M059J (cell line): Measurements from ENCODE around the gene PHLDA3. TPM values are rescaled to one million over a fixed set of nuclear protein-coding genes. Genes with fewer than 3 reads are reported as not detected.
"Not testable (repeated sequence)": the region's sequence is repeated elsewhere in the genome, so short reads cannot be mapped to it uniquely, and the experiment has no call there.

Experiments used
- DNase-seq: peaks from one replicate; pipeline ENCODE4 v3.0.0-alpha.2; 2012; ENCODE audit warnings: low read depth
- total RNA-seq: library from RNA; depleted of rRNA; stranded (reverse); fragments of >200 nt; shearing (Covaris generic); gene quantifications from 2 replicates; pipeline ENCODE4 v1.2.3, GENCODE V29; 2014

The PHLDA3 gene
- total RNA-seq, 1 experiment from 2014 or later, result 7.6 TPM

- DNase-seq, result no peak
Observed at GRCh38 chr1:201486187-201486586, 17.2 kb upstream of the PHLDA3 start.

GRCh38 chr1:201485184-201485774 lies 16.3 kb upstream of the PHLDA3 start:
- no peak for DNase-seq

GRCh38 chr1:201483373-201483949 lies 14.5 kb upstream of the PHLDA3 start:
- no peak for DNase-seq

- no peak for DNase-seq
Observed at GRCh38 chr1:201482755-201483154, 13.8 kb upstream of the PHLDA3 start.

GRCh38 chr1:201481761-201482493 lies 12.9 kb upstream of the PHLDA3 start:
- DNase-seq, result peak; percentile 79

- DNase-seq, result no peak
Observed at GRCh38 chr1:201481004-201481380, 12.0 kb upstream of the PHLDA3 start.

- no peak for DNase-seq
Observed at GRCh38 chr1:201480231-201481003, 11.4 kb upstream of the PHLDA3 start.

DNA sequence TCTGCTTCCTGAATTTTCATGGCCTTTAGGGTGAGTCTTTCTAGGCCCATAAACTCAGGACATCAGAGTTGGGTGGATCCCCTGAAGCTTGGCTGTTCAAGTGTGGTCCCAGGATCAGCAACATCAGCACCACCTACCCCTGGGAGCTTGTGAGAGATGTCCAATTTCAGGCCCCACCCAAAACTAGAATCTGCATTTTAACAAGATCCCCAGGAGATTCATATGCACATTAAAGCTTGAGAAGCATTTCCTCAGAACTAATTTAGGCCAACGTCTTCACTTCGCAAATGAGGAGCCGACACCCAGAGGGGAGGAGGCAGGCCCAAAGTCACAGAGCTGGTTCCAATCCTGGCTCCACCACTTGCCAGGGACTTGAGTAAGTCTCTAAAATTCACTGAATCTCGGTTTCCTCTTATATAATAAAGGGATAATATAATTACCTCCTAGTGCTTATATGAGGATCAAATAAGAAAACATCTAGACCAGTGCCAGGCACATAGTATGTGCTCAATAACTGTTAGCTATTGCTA lies 10.3 kb upstream of the PHLDA3 start:
- DNase-seq, result no peak

- DNase-seq, result not testable (repeated sequence)
Observed at GRCh38 chr1:201478666-201479065, 9.7 kb upstream of the PHLDA3 start.

- DNase-seq, result peak; percentile 52
Observed at GRCh38 chr1:201476670-201477344, 7.8 kb upstream of the PHLDA3 start.

DNA sequence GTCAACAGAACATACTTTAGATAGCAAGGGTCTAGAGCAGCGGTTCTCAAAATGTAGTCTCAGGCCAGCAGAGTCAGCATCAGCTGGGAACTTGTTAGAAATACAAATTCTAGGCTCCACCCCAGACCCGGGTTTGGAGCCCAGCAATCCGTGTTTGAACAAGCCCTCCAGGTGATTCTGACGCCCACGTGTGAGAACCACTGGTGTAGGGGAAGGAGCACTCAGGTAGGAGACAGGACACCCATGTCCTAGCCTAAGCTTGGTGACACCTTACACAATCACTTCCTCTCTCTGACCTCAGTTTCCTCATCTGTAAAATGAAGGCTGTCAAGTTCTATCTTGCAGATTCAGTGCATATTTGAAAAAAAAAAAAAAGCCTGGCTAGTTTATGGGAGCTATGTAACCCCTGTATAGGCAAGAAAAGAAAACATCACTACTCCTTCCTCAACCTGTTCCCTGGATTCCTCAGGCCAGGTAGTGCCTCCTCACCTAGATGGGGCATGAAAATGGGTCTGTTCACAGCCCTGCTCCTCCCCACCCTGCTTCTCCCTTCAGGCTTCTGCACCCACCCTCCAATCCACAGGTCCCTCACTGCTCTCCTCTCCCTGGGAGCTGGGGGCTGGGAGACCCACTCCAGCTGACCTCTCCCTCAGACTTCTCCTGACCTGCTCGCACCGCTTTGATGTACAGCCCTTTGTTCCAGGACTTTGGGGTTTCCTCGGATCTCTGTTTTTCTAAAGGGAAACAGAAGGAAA lies 7.1 kb upstream of the PHLDA3 start:
- DNase-seq, result no peak

- no peak for DNase-seq
Observed at GRCh38 chr1:201475130-201475529, 6.1 kb upstream of the PHLDA3 start.

GRCh38 chr1:201473296-201473695 lies 4.3 kb upstream of the PHLDA3 start:
- DNase-seq, result no peak

- DNase-seq, result not testable (repeated sequence)
Observed at GRCh38 chr1:201472321-201472720, 3.3 kb upstream of the PHLDA3 start.

DNA sequence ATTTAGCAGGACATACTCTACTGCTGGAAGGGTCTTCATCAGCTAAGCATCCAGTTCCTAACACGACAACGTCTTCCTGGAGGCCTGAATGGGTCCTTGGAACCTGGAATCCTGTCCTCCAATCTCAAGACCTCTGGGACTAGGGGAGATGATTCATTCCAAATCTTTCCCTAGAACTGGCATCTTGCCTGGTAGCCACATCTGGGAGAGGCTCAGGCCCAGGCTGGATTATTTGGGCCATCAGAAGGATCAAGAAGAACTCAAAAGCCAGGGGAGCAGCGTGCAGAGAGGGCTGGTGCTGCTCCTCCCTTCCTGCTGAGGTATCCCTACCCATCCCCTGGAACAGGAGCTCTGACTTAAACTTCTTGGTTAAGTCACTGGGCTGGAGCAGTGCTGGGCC lies 2.8 kb upstream of the PHLDA3 start:
- DNase-seq, result peak; percentile 73

DNA sequence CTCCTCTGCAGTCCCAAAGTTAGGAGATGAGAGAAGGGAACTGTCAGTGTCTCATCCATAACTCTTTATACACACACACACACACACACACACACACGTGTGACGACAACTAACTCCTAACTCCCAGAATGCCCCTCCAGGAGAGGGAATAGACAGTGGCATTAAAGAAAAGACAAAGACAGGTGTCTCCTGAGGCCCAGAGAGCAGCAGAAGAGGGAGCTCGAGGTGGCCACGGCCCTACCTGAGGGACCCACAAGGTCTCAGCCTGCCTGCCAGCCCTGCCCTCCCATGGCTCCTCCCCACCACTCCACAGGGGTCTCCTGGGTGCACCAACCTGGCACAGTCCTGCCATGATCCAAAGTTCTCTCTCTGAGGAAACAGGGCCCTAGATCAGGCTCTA lies 1.6 kb upstream of the PHLDA3 start:
- no peak for DNase-seq

DNA sequence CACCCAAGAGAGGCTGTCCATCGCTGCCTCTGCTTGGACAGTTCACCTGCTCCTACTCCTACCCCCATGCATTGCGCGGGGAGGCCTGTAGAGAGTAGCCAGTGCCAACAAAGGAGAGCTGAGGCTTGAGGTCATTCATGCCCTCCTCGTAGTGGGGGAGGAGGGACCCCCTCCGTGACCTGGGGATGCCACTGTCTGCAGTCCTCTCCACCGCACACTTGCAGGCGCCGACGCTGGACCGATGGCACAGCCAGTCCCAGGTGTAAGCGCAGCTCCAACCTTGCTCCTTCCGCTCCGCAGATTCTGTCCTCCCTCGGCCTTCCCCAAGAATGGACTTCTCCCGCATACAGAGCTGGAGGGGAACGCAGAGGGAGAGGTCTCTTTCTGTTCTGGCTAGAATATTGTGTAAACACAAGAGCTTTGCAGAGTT lies 672 bp upstream of the PHLDA3 start:
- DNase-seq, result no peak

GRCh38 chr1:201468501-201468843 lies 516 bp downstream of the PHLDA3 start:
- peak; percentile 39 for DNase-seq

DNA sequence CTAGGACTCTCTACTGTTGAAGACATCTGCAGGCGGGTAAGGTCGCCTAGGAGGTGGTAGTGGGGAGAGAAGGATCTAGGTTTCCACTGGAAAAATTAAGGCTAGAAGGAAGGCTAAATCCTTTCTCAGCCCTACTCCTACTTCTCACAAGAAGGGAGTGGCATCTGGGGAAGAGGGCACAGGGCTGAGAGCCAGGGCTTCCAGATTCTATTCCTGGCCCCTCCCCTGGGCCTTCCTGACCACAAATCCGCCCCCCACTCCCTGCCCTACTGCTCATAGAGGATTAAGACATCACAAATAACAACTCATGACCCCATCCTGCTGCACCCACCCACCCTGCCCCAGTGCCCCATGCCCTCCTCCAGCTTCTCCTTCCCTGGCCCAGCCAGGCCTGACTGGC lies 2.5 kb downstream of the PHLDA3 start:
- peak; percentile 36 for DNase-seq

DNA sequence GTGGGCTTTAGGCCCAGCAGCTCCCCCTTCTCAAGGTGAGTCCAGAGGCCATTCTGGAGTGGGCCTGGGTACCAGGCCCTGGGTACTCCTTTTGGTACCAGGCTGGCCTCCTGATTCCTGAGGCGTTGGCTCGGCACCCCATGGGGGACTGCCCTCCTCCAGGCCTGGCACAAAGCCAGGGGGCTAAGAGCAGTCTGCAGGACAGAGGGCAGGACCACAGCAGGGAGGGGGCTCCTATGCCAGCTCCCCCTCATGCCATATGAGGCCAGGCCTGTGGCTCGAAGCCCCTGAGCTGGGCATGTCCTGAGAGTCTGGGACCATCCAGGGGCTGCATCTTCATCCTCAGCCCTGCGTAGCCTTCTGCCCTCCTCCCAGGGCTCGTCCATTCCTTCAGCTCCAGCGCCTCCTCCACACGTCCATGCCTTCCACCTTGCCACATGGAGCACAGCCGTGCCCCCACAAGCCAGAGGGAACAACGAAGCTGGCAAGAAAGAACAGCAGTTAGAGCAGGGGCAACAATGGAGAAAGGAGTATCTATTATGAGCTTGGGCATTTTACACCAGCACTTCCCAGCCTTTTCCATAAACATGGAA lies 3.2 kb downstream of the PHLDA3 start:
- no peak for DNase-seq
